GM23248 (cell line): Measurements from ENCODE around the gene NOXO1. TPM values are rescaled to one million over a fixed set of nuclear protein-coding genes. Genes with fewer than 3 reads are reported as not detected.
A peak's percentile ranks its signal among the peaks of the same experiment; 100 is the strongest.

Experiments
- DNase-seq: peaks from one replicate; pipeline ENCODE4 v3.0.0-alpha.2; 2015
- H2AFZ ChIP-seq: fragments of 200-600 bp; sonication (generic); 2 replicates; pipeline ENCODE4 v1.6.1; 2016; ENCODE audit warnings: antibody characterized with exemption
- H3F3A ChIP-seq: fragments of 200-600 bp; sonication (generic); 2 replicates; pipeline ENCODE4 v1.6.1; 2016; ENCODE audit warnings: mild to moderate bottlenecking, antibody characterized with exemption, mixed run types; ENCODE audit not compliant: insufficient read depth
- H3K27ac ChIP-seq: fragments of 200-600 bp; sonication (generic); 2 replicates; pipeline ENCODE4 v1.5.1; 2016; ENCODE audit warnings: mild to moderate bottlenecking
- H3K27me3 ChIP-seq: fragments of 200-600 bp; sonication (generic); replicated peaks from 2 replicates; pipeline ENCODE4 v1.6.1; 2016; ENCODE audit warnings: mild to moderate bottlenecking; ENCODE audit not compliant: insufficient read depth
- H3K36me3 ChIP-seq: fragments of 200-600 bp; sonication (generic); 2 replicates; pipeline ENCODE4 v1.6.1; 2016; ENCODE audit warnings: low read depth, mild to moderate bottlenecking
- H3K4me1 ChIP-seq: fragments of 200-600 bp; sonication (generic); 2 replicates; pipeline ENCODE4 v1.6.1; 2016; ENCODE audit warnings: mild to moderate bottlenecking; ENCODE audit not compliant: insufficient read depth
- H3K4me2 ChIP-seq: fragments of 200-600 bp; sonication (generic); one replicate; pipeline ENCODE4 v1.6.1; 2016; ENCODE audit warnings: mild to moderate bottlenecking; ENCODE audit not compliant: unreplicated experiment
- H3K4me3 ChIP-seq: fragments of 200-600 bp; sonication (generic); 2 replicates; pipeline ENCODE4 v1.5.1; 2016; ENCODE audit warnings: mild to moderate bottlenecking
- H3K79me2 ChIP-seq: fragments of 200-600 bp; sonication (generic); 2 replicates; pipeline ENCODE4 v1.6.1; 2016; ENCODE audit warnings: mild to moderate bottlenecking; ENCODE audit not compliant: insufficient read depth
- H3K9ac ChIP-seq: fragments of 200-600 bp; sonication (generic); 2 replicates; pipeline ENCODE4 v1.6.1; 2016; ENCODE audit warnings: mild to moderate bottlenecking
- H3K9me2 ChIP-seq: fragments of 200-600 bp; sonication (generic); 2 replicates; pipeline ENCODE4 v1.6.1; 2016; ENCODE audit warnings: mixed run types, mild to moderate bottlenecking, moderate library complexity; ENCODE audit not compliant: insufficient read depth
- H3K9me3 ChIP-seq: fragments of 200-600 bp; sonication (generic); one replicate; pipeline ENCODE4 v1.6.1; 2017; ENCODE audit warnings: low read depth
- H4K20me1 ChIP-seq: fragments of 200-600 bp; sonication (generic); 2 replicates; pipeline ENCODE4 v1.6.0; 2016; ENCODE audit not compliant: insufficient read depth
- EZH2 ChIP-seq: fragments of 200-600 bp; sonication (generic); IDR thresholded peaks from 2 replicates; pipeline ENCODE4 v1.6.1; 2018; ENCODE audit warnings: antibody characterized with exemption, mild to moderate bottlenecking; ENCODE audit not compliant: insufficient read depth, poor library complexity, severe bottlenecking
- EZH2phosphoT487 ChIP-seq: fragments of 200-600 bp; sonication (generic); IDR thresholded peaks from 2 replicates; pipeline ENCODE4 v1.6.1; 2018; ENCODE audit warnings: antibody characterized with exemption, moderate library complexity, mild to moderate bottlenecking, low read depth; ENCODE audit not compliant: insufficient read depth
- WGBS, 2 experiments: methylation state at CpG; one replicate each; pipeline ENCODE4 v1.1.6; 2015 to 2017; ENCODE audit warnings: low lambda C conversion rate in 2 of 2, low coverage in 1 of 2; ENCODE audit errors: missing lambda C conversion rate in 2 of 2; 5-methylcytosine and 5-hydroxymethylcytosine counted together
- in situ Hi-C: fragments of 300-500 bp; cut with MboI; formaldehyde crosslinking; loops from 2 replicates; pipeline ENCODE4 v1.15.0; 2020
- polyA plus RNA-seq: library from polyadenylated mRNA; unstranded; fragments of >200 nt; fragmentation: Nextera tagmentation; extraction: Ambion mirVana; gene quantifications from 2 replicates; pipeline ENCODE4 v1.2.1, GENCODE V29; 2016
- total RNA-seq: library from RNA; depleted of rRNA; stranded (reverse); fragments of >200 nt; shearing (Covaris generic); gene quantifications from 2 replicates; pipeline ENCODE4 v1.2.3, GENCODE V29; 2014

NOXO1 gene
- total and polyA plus RNA-seq, 2 experiments from 2014 or later = 0.23 TPM; not detected in 1

DNA sequence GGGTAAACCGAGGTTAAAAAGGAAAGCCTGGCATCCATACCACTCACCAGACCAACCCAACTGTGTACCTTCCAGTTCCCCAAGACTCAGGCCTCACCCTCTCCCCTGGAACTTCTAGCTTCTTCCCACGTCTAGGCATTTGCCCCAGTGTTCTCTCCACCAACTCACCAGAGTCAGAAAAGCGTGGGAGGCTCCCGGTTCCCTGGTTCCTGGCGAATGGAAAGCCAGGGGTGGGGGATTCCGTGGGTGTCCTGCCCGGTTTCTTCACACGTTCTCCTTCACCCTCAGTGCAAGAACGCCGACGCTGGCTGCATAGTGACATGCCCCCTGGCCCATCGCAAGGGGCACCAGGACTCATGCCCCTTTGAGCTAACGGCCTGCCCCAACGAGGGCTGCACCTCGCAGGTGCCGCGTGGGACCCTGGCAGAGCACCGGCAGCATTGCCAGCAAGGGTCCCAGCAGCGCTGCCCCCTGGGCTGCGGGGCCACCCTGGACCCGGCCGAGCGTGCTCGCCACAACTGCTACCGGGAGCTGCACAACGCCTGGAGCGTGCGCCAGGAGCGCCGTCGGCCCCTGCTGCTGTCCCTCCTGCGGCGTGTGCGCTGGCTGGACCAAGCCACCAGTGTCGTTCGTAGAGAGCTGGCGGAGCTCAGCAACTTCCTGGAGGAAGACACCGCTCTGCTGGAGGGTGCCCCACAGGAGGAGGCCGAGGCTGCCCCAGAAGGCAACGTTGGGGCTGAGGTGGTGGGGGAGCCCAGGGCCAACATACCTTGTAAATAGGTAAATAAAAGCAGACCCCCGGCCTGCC, 12.9 kb downstream of the NOXO1 start:
- H3K9me2 ChIP-seq = no peaks in the 10 kb centered on the region
- H3K9me3 ChIP-seq = no peaks in the 10 kb centered on the region
- no peak for DNase-seq
- no peak overlapping the region for H3K9ac ChIP-seq
- TF ChIP-seq EZH2phosphoT487 (no peak), EZH2 (no peak)
- peaks cover 56% of the 10 kb centered on the region for H3K79me2 ChIP-seq
- no peaks in the 10 kb centered on the region for H3K27me3 ChIP-seq
- no peak overlapping the region for H3K4me3 ChIP-seq
- no peak overlapping the region for H2AFZ ChIP-seq
- H3K36me3 ChIP-seq = peaks cover 7% of the 10 kb centered on the region; the same call in 1 of the 2 replicates
- H3F3A ChIP-seq = peaks cover 8% of the 10 kb centered on the region
- H4K20me1 ChIP-seq = no peaks in the 10 kb centered on the region
- WGBS, 2 experiments = 91 to 92% methylated on average over 37 to 40 of the region's 41 CpGs
- no peak overlapping the region for H3K4me2 ChIP-seq
- peaks cover 12% of the 10 kb centered on the region for H3K4me1 ChIP-seq
- no peak overlapping the region for H3K27ac ChIP-seq
- in situ Hi-C loops = no loop called here

DNA sequence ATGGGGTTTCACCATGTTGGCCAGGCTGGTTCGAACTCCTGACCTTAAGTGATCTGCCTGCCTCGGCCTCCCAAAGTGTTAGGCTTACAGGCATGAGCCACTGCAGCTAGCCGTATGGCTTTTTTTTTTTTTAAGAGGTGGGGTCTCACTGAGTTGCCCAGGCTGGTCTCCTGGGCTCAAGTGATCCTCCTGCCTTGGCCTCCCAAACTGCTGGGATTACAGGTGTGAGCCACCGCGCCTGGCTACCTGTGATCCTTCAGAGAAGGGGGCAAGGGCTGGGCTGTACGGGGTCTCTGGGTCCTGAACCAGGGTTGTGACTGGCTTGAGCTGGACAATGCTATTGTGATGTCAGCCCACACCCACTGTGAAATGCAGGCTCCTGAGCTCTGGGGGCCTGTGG, 14.8 kb downstream of the NOXO1 start, which contains the start of gene RNF151:
Gene RNF151 (plus strand): TSS at position 397 of the 400 bp plus-strand sequence. CDS start 26 bp downstream, outside the sequence.
- Histone ChIP-seq H3K9me2 (no peaks in the 10 kb centered on the region), H3K9me3 (no peaks in the 10 kb centered on the region), H2AFZ (0 out of 2 replicates have a peak within 1 kb of the TSS, but pooled peaks have one; percentile 71), H3K27me3 (no peaks in the 10 kb centered on the region), H3K9ac (peak within 1 kb of the TSS; percentile 97), H3K36me3 (peaks cover 24% of the 10 kb centered on the region), H3K4me2 (peak within 1 kb of the TSS; percentile 81), H3K4me3 (peak within 1 kb of the TSS; percentile 93), H3K79me2 (peaks cover 60% of the 10 kb centered on the region), H3K27ac (peak within 1 kb of the TSS; percentile 91), H3F3A (peaks cover 25% of the 10 kb centered on the region), H4K20me1 (no peaks in the 10 kb centered on the region), H3K4me1 (peaks cover 12% of the 10 kb centered on the region)
- in situ Hi-C loops = no loop called here
- TF ChIP-seq EZH2 (no peak), EZH2phosphoT487 (no peak)
- WGBS, 2 experiments = 96% methylated on average over 6 of the region's 6 CpGs
- no peak for DNase-seq

- Histone ChIP-seq H3F3A (peaks cover 33% of the 10 kb centered on the region), H3K4me2 (peak overlapping the region; percentile 81), H2AFZ (peak overlapping the region; percentile 71), H4K20me1 (no peaks in the 10 kb centered on the region), H3K4me1 (peaks cover 6% of the 10 kb centered on the region), H3K9me2 (no peaks in the 10 kb centered on the region), H3K27me3 (no peaks in the 10 kb centered on the region), H3K79me2 (peaks cover 61% of the 10 kb centered on the region), H3K9ac (peak overlapping the region; percentile 97), H3K27ac (peak overlapping the region; percentile 91), H3K9me3 (no peaks in the 10 kb centered on the region), H3K4me3 (peak overlapping the region; percentile 93), H3K36me3 (peaks cover 24% of the 10 kb centered on the region)
- no peak for TF ChIP-seq EZH2phosphoT487
- DNase-seq = peak; percentile 42
- WGBS, 2 experiments = 13 to 15% methylated on average over 24 of the region's 24 CpGs
- in situ Hi-C loops = no loop called here
Observed at GRCh38 chr16:1965396-1966001, 15.8 kb downstream of the NOXO1 start.

GRCh38 chr16:1964506-1965395, 16.5 kb downstream of the NOXO1 start, which contains the start of gene RPS2:
Gene RPS2 (minus strand): TSS chr16:1964826. CDS start chr16:1964625, 201 bp downstream.
- DNase-seq = peak; percentile 99
- peak within 1 kb of the TSS; percentile 93 for H3K4me3 ChIP-seq
- H3K9ac ChIP-seq = peak within 1 kb of the TSS; percentile 97
- in situ Hi-C loops = no loop called here
- peaks cover 69% of the 10 kb centered on the region for H3K79me2 ChIP-seq
- peaks cover 6% of the 10 kb centered on the region for H3K4me1 ChIP-seq
- H2AFZ ChIP-seq = peak within 1 kb of the TSS; percentile 71
- WGBS, 2 experiments = 1% methylated on average over 76 to 95 of the region's 97 CpGs
- H3K27me3 ChIP-seq = no peaks in the 10 kb centered on the region
- no peaks in the 10 kb centered on the region for H3K9me2 ChIP-seq
- H3F3A ChIP-seq = peaks cover 40% of the 10 kb centered on the region
- H3K9me3 ChIP-seq = no peaks in the 10 kb centered on the region
- TF ChIP-seq EZH2phosphoT487 (no peak), EZH2 (no peak)
- no peaks in the 10 kb centered on the region for H4K20me1 ChIP-seq
- peaks cover 24% of the 10 kb centered on the region for H3K36me3 ChIP-seq
- peak within 1 kb of the TSS; percentile 88 for H3K4me2 ChIP-seq
- H3K27ac ChIP-seq = peak within 1 kb of the TSS; percentile 91
